Iris pigment epithelial cell (primary cell): ENCODE results near the gene FBXL3.
A peak's percentile ranks its signal among the peaks of the same experiment; 100 is the strongest.
"Not testable (repeated sequence)": the region's sequence is repeated elsewhere in the genome, so short reads cannot be mapped to it uniquely, and the experiment has no call there.

Experiments used
- DNase-seq: peaks from one replicate; pipeline ENCODE4 v3.0.0-alpha.2; 2011; ENCODE audit warnings: low read depth

The FBXL3 gene

DNA sequence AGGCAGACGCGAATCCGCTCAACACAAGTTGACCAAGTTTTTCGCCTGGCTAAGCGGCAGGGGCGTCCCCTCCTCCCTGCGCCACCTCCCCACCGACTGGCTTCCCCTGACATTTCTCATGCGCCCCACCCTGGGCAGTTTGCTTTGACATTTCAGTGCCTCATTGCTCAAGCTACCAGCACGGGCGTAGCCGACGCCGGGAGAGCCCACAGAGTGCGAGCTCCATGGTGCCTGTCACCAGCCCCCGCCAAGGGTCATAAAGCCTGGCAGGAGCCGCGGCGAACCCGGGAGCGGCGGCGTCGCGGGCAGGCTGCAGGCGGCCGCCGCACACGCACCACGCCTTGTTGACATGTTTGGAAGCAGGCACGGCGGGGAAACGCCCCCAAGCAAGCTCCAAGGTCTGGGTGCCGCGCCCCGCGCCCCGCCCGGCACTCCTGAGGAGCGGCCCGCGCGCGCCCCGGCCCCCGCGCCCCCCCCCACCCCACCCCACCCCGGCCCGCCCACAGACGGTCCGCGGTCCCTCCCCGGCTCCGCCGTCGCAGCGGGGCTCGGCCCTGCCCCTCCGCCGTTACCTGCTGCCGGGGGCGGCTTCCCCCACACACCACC, 601 bp downstream of the FBXL3 start:
- DNase-seq = peak; percentile 71

DNA sequence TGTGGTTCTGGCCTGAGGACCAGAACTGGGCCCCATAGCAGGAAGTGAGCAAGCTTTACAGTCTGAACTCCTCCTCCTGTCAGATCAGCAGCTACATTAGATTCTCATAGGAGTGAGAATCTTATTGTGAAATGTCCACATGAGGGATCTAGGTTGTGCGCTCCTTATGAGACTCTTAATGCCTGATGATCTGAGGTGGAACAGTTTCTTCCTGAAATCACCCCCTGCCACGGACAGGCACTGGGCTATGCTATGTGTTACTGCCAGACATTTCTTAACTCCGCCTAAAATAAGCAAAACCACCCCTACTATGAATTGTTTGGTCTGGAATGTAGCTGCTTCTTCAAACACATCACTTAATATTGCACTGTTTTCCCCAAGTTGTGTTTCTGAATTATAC, 4.6 kb downstream of the FBXL3 start:
- peak; percentile 93 for DNase-seq

DNA sequence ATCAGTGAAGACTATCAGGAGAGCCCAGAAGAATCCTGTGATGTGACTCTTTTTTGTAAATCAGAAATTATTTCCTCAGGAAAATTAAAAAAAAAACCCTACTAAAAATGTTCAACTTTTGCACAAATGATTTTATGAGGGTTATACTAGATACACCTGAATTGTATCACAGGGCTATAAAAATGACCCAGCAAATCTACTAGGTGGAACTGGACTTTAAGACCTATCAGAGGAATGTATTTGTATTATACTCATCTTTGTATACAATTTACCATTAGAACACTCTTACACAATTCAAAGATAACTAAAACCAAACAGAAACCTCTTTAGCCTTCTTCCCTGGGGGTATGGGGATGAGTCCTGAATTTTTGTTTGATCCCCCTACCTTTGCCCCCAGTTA, 7.2 kb downstream of the FBXL3 start:
- no peak for DNase-seq

DNA sequence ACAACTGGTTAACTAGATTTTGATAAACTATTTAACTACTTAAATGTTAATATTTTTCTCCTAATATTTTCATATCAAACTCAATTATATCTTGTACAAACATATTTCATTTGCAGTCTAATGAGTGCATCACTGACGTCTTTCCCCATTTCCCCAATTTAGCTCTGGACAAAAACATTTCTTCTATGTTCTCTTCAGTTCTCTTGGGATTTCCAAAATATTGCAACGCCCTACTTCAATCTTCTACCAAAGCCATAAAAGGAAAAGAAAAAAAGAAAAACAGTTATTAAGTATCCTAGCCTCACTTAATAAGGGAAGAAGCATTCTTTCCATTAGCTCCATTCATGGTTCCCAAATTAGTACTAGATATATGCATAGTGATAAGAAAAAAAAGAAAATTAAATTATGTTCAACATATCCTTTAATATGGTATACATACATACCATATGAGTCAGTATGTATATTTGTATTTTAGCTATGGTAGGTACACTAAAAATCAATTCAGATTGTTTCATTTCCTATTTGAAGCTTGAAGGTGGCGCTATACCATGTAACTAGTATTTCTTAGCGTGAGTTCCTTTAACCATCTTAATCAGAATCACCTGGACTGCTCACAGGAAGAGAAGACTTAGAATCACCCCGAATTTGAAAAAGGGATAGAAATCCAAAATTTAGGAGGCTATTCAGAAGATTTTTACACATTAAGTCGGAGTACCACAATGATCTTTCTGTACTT, 9.9 kb downstream of the FBXL3 start:
- no peak for DNase-seq

DNA sequence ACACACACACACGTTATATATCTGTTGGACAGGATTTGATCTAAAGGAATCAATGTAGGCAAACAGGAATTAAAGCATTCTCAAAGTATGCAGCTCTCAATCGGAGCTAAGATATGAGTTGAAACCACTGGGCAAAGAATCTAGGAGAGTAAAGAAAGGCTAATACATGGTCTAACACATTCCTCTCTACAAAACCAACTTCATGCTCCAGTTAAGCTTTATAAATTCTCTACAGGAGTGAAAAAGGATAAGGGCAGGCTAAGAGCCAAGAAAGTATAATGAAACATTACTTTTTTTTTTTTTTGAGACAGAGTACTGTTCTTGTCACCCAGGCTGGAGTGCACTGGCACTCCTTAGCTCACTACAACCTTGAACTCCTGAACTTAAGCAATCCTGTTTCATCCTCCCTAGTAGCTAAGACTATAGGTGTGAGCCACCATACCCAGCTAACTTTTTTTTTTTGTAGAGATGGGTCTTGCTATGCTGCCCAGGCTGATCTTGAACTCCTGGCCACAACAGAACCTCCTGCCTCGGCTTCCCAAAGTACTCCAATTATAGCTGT, 10.6 kb downstream of the FBXL3 start:
- DNase-seq = peak; percentile 26

DNA sequence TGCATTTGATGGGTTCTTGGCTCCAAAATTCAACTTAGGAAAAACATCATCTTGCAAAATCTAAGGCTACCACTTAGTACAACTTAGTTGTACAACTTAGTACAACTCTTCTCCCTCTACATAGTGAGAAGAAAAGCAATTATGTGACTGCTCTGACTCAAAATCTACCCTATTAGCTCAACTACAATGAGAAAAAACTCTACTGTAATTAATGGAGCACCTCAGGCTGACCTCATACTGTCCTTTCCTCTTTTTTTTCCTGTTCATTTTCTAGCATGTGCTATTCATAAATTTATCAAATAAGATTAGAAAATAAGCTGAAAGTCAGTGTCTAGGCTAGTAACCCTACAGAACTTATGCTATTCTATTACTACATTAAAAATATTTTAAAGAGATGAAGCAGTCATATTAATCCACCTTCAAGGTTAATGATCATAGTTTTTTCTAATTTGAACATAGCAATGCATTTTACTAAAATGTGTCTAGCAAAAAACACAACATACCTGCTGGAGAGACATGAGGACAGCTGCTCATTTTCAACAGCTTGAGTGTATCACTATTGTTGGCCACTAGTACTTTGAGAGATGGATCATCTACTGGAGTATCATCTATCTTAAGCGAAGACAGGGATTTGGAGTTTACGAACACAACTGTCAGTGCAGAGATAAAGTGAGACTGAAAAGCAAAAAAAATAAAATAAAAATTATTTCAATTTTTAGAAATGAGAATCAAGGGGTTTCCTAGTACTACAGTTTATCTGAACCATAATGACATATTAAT, 11.9 kb downstream of the FBXL3 start:
- DNase-seq = no peak

DNA sequence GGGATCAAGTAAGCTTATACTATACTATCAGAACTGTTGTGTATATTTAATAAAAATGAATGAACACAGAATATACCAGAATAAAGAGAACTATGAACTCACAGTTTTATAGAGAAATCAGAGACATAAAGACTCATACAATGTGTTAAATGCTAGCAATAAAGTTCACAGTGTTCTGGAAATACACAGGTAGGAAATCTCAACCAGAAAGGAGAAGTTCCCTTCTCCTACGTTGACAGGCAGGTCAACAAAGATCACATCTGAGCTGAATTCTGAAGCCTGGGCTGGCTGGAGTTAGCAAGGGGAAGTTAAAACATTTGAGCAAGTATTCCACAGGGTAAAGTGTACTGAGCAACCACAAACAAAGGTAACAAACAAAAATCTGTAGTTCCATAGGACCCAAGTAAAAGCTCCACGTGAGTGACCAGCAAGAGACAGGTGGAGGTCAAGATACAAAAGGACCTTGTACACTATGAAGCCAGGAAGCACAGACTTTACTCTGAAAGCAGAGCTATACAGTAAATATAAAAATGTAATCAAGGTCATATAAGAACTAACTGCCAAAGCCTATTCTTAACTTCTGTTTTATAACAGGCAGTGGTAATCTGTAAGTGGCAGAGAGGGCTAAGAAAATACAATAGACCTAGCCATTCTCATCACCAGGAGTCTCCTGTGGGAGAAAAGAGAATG, 13.0 kb downstream of the FBXL3 start:
- no peak for DNase-seq

DNA sequence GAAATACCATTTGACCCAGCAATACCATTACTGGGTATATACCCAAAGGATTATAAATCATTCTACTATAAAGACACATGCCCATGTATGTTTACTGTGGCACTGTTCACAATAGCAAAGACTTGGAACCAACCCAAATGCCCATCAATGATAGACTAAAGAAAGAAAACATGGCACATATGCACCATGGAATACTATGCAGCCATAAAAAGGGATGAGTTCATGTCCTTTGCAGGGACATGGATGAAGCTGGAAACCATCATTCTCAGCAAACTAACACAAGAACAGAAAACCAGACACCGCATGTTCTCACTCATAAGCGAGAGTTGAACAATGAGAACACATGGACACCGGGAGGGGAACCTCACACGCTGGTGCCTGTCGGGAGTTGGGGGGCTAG, 17.2 kb downstream of the FBXL3 start:
- not testable (repeated sequence) for DNase-seq

DNA sequence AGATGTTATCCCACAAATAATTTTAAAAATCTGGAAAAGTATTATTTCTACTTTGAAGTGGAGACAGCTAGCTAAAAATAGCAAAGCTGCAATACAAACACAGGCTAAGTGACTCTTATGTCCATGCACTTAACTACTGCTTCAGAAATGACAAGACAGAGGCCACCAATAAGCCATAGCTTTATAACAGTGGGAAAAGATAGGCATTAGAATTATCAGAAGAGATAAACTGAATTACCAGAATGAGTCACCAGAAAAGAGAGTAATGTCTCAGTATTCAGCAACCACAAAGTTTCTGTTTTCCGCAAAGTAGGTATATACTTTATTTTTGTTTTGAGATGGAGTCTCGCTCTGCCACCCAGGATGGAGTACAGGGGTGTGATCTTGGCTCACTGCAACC, 17.9 kb downstream of the FBXL3 start:
- peak; percentile 18 for DNase-seq

DNA sequence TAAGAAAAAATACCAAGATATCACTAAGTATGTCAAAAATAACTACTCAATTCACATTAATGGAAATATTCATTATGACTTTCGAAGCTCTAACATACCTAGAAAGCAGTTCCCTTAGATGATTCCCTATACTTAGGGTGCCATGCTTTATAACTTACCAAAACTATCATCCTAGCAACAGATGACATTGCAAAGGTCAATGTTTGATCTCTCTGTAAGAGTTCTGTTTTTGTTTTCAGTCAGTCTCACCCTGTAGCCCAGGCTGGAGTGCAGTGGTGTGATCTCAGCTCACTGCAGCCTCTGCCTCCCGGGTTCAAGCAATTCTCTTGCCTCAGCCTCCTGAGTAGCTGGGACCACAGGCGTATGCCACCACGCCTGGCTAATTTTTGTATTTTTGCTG, 18.6 kb downstream of the FBXL3 start:
- DNase-seq = not testable (repeated sequence)

DNA sequence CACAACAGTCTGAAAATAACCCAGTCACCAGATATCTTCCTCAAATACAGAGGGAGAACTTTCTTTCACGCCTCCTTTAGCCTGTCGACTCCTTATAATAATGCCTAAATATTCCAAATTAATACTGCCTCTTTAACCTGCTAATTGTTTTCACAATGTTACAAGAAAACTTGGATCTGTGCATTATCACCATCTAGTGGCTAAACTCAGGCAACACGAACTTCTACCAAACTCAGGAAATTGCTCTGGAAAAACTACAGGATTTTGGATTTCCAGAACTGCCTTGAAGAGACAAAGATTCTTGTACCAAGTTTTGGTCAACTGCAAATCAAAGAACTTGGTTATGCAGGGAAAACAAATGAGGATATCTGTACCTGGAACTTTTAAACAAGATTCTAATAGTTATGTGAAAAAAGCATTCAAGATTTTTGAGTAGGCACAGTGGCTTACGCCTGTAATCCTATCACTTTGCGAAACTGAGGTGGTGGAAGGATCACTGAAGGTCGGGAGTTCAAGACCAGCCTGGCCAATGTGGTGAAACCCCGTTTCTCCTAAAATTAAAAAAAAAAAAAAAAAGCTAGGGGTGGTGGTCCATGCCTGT, 24.3 kb downstream of the FBXL3 start:
- peak; percentile 48 for DNase-seq

DNA sequence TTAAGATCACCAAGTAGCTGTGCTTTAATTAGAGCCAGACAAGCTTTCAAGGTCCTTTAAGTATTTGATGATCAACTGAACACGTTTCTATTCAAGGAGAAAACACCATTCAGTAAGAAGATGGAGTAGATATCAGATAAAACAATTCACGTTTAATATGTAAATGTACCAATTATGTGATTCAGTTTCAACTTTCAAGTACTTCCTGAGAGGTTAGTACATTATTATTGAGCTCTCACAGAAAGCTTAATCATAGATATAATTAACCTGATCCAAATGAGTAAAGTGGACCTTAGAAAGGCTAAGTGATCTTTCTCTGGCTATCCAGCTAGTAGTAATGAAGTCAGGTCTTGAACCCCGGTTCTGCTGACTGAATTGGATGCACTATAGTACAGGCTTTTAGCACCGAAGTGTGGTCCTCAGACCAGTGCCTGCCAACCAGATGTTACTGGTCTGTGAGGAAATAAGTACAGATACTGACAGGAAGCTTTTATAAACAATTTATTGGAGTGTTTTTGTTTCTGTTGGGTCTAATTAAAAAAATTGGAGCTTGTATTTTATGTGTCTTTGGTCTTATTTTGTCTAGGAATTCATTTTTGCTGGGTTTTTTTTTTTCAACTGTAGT, 24.9 kb downstream of the FBXL3 start:
- no peak for DNase-seq

DNA sequence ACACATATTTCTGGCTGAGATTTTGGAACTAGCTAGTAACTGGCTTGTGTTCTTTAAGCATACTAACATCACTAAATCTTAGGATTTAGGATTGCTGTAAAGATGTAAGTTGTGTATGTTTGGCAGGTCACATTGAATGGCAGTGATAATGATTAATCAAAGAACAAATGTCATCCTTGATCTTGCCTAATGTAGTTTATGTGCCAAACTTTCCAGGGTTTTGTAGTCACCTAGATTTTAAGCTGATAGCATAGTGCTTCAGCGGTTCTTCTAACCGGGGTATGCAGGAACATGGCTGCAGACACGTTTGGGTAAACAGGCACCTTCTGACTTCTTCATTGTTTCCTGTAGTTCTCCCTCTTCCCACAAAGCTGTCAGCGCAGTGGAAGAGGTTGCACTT, 25.4 kb downstream of the FBXL3 start:
- no peak for DNase-seq

DNA sequence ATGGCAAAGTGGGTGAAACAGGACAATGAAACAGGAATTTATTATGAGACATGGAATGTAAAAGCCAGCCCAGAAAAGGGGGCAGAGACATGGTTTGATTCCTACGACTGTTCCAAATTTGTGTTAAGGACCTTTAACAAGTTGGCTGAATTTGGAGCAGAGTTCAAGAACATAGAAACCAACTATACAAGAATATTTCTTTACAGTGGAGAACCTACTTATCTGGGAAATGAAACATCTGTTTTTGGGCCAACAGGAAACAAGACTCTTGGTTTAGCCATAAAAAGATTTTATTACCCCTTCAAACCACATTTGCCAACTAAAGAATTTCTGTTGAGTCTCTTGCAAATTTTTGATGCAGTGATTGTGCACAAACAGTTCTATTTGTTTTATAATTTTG, 26.5 kb downstream of the FBXL3 start:
- DNase-seq = no peak

DNA sequence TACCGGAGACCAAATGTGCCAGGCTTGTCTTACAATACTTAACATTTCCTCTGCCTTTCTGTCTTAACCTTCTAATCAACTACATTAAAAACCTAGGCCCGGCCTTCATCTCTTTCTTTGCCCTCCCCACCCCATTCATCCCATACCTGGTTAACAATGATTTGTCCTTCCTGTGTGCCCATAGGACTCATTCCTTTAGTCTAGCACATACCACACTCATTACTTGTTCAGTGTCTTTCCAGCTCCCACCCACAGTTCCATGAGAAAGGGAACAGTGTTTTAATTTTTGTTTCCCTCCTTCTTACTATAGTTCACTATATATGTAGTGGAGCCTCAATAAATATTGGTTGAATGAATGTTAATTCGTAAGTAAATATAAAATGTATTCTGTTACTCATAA, 32.7 kb downstream of the FBXL3 start:
- no peak for DNase-seq

DNA sequence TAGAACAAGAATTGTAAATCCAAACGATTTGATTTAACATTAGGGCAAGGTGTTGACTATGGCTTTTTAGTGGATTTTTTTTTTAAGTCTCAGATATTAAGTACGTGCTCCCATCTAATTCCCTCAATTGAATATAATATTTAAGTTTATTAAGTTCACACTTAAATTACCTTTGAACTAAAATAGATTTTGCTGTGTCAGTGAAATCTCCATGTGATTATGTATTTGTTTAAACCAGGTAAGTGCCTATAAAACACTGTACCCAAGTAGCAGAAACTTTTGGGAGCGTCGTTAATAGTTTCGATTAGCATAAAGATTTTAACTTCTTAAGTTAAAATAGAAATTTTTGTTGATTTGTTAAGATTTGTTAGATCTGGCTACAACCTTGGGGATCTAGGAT, 33.5 kb downstream of the FBXL3 start:
- DNase-seq = no peak

DNA sequence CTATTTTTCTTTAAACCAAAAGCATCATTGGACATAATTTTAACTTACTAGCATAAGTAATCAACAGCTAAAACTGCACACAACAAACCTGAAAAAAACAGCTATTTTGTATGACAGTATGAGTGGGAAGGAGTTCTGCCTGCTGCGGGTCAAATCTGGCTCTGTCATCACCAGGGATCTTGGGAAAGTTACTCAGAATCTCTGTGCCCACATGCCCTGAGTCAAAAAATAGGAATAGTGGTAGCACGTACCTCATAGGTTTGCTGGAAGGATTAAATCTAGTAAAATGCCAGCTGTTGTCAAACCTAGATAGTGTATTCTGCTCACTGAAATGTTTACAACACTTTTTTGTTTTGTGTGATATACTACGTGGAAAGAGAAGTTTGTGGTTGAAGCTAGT, 33.9 kb downstream of the FBXL3 start:
- DNase-seq = peak; percentile 32

DNA sequence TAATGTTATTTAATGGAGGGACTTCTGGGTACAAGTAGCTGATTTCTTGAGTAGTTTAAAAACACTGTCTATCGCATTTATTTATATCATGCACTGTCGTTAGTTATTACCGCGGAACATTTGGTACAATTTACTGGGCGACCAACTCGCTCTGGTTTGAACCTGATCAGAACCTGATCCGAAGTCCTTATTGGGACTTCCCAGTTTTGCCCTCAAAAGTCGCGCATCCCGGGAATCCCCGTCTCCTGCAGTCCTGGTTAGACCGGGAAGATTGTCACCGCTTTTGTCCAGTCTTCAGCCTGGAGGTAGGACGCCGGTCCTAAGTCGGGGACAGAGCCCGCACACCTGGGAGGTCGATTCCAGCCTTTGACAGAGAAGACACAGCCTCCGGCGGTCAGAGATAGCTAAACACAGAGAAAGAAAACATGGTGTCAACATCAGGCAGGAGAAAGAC, 34.4 kb downstream of the FBXL3 start:
- DNase-seq = peak; percentile 33

DNA sequence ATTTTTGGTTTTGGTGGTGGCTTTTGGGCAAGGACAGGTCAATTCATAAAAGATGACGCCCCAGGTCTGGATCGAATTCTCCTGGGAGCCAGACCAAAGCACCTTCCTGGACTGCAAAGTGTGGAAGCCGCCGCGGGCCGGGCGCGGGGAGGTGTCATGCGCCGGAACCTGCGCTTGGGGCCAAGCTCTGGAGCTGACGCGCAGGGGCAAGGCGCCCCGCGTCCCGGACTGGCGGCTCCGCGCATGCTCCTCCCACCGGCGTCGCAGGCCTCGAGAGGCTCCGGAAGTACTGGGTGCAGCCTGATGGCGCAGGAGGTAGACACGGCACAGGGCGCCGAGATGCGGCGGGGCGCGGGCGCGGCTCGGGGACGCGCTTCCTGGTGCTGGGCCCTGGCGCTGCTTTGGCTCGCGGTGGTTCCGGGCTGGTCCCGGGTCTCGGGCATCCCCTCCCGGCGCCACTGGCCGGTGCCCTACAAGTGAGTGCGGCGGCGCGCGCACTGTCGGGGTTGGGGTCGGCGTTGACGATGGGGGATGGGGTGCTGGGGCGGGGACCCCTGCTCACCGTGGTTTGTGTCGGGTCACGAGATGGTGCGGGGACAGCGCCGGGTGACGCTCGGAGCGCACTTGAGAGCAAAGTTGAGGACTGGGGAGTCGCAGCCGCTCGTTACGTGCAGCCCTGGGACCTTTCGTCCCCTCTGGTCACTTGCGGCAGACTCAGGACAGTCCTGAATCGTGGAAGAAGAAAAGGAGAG, 35.0 kb downstream of the FBXL3 start, which contains the start of gene CLN5:
Gene CLN5, plus strand, starts transcription at position 286 of the 752 bp plus-strand sequence. Its CDS starts 18 bp downstream, at position 304.
- peak; percentile 94 for DNase-seq

DNA sequence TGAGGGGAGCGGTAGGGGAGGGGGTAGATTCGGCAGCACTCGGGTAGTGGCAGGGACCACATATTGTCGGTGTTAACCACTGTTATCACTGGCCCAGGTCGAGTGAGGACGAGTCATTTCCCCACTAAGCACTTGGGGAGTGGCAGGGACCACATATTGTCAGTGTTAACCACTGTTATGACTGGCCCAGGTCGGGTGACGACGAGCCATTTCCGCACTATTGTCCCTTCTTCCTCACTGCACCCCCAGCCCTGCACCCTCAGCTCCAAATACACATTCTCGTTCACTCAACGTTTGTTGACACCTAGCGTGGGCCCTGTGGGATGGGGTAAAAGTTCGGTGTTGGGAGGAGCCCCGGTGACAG, 35.5 kb downstream of the FBXL3 start:
- no peak for DNase-seq

DNA sequence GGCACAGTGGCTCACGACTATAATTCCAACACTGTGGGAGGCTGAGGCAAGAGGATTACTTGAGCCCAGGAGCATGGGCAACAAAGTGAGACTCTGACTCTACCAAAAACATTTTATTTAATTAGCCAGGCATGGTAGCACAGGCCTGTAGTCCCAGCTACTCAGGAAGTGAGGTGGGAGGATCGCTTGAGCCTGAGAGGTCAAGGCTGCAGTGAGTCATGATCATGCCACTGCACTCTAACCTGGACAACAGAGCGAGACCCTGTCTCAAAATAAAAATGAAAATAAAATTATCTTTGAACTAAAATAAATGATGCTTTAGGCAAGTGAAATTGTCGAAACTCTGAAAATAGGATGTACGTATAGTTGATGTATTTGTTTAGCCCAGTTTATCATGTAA, 43.3 kb downstream of the FBXL3 start:
- DNase-seq = no peak
